ENCODE measurements around the gene NUP85.
A peak's percentile ranks its signal among the peaks of the same experiment; 100 is the strongest.
"Not testable (repeated sequence)": the region's sequence is repeated elsewhere in the genome, so short reads cannot be mapped to it uniquely, and the experiment has no call there.

The NUP85 gene

GRCh38 chr17:75205037-75205792, at the start of gene NUP85:
TSS of gene NUP85 (plus strand) at chr17:75205679. CDS start at chr17:75205762, 83 bp downstream.
- peak; percentile 88 to 92 (median 88) for DNase-seq (ENCODE audit: low read depth in 2 of 3, low spot score in 2 of 3)

GRCh38 chr17:75158480-75158879, 47.0 kb upstream of the NUP85 start:
- DNase-seq (ENCODE audit: low read depth in 2 of 3, low spot score in 2 of 3): not testable (repeated sequence)

GRCh38 chr17:75159196-75160031, 46.1 kb upstream of the NUP85 start:
- DNase-seq (ENCODE audit: low read depth in 2 of 3, low spot score in 2 of 3): no peak

- DNase-seq (ENCODE audit: low read depth in 2 of 3, low spot score in 2 of 3): no peak
Observed at GRCh38 chr17:75160211-75160610, 45.3 kb upstream of the NUP85 start.

- DNase-seq (ENCODE audit: low read depth in 2 of 3, low spot score in 2 of 3): no peak
Observed at GRCh38 chr17:75163074-75163473, 42.4 kb upstream of the NUP85 start.

GRCh38 chr17:75164606-75165005, 40.9 kb upstream of the NUP85 start:
- not testable (repeated sequence) for DNase-seq (ENCODE audit: low read depth in 2 of 3, low spot score in 2 of 3)

GRCh38 chr17:75168998-75169397, 36.5 kb upstream of the NUP85 start:
- DNase-seq (ENCODE audit: low read depth in 2 of 3, low spot score in 2 of 3): no peak

GRCh38 chr17:75173526-75173925, 32.0 kb upstream of the NUP85 start:
- DNase-seq (ENCODE audit: low read depth in 2 of 3, low spot score in 2 of 3): no peak

GRCh38 chr17:75174996-75175395, 30.5 kb upstream of the NUP85 start:
- DNase-seq (ENCODE audit: low read depth in 2 of 3, low spot score in 2 of 3): no peak

- no peak for DNase-seq (ENCODE audit: low read depth in 2 of 3, low spot score in 2 of 3)
Observed at GRCh38 chr17:75176625-75177024, 28.9 kb upstream of the NUP85 start.

- no peak for DNase-seq (ENCODE audit: low read depth in 2 of 3, low spot score in 2 of 3)
Observed at GRCh38 chr17:75178453-75178852, 27.0 kb upstream of the NUP85 start.

- DNase-seq (ENCODE audit: low read depth in 2 of 3, low spot score in 2 of 3): no peak
Observed at GRCh38 chr17:75181110-75181509, 24.4 kb upstream of the NUP85 start.

- peak; percentile 13 to 19 (median 15) for DNase-seq (ENCODE audit: low read depth in 2 of 3, low spot score in 2 of 3)
Observed at GRCh38 chr17:75181608-75182318, 23.7 kb upstream of the NUP85 start.

- DNase-seq (ENCODE audit: low read depth in 2 of 3, low spot score in 2 of 3): peak in 1 of 3 experiments; percentile 9
Observed at GRCh38 chr17:75182319-75182568, 23.2 kb upstream of the NUP85 start.

- peak; percentile 91 to 95 (median 94) for DNase-seq (ENCODE audit: low read depth in 2 of 3, low spot score in 2 of 3)
Observed at GRCh38 chr17:75182569-75183436, 22.7 kb upstream of the NUP85 start, which contains the start of gene SUMO2. TSS of gene SUMO2 (minus strand) at chr17:75182959. CDS start at chr17:75182834, 125 bp downstream.

- DNase-seq (ENCODE audit: low read depth in 2 of 3, low spot score in 2 of 3): no peak
Observed at GRCh38 chr17:75183999-75184884, 21.2 kb upstream of the NUP85 start.

GRCh38 chr17:75188614-75189013, 16.9 kb upstream of the NUP85 start:
- DNase-seq (ENCODE audit: low read depth in 2 of 3, low spot score in 2 of 3): no peak

GRCh38 chr17:75191584-75191983, 13.9 kb upstream of the NUP85 start:
- no peak for DNase-seq (ENCODE audit: low read depth in 2 of 3, low spot score in 2 of 3)

GRCh38 chr17:75194879-75195278, 10.6 kb upstream of the NUP85 start:
- no peak for DNase-seq (ENCODE audit: low read depth in 2 of 3, low spot score in 2 of 3)
